Keratinocyte (primary cell): ENCODE data around the gene DDIT4. TPM values are rescaled to one million over a fixed set of nuclear protein-coding genes. Genes with fewer than 3 reads are reported as not detected.

Experiments used
- DNase-seq: peaks from one replicate; pipeline ENCODE4 v3.0.0-alpha.2; 2011; ENCODE audit warnings: low read depth, missing footprints, low spot score
- FAIRE-seq: peaks from 2 replicates; lab custom pipeline; 2011; peaks lifted over from hg19 to GRCh38; lab: Jason Lieb, UNC
- H2AFZ ChIP-seq: 2 replicates; pipeline ENCODE4 v1.6.0; 2012; ENCODE audit warnings: low read length, control low read depth, inconsistent platforms; ENCODE audit not compliant: control insufficient read depth
- H3K27ac ChIP-seq: 2 replicates; pipeline ENCODE4 v1.5.1; 2011; ENCODE audit warnings: low read length; ENCODE audit not compliant: control insufficient read depth, insufficient read depth
- H3K27me3 ChIP-seq: 3 replicates; pipeline ENCODE4 v1.6.0; 2011; ENCODE audit warnings: low read length; ENCODE audit not compliant: control insufficient read depth, insufficient read depth; ENCODE audit errors: extremely low read depth
- H3K36me3 ChIP-seq, 2 experiments: 2 replicates in 1 of 2; 3 replicates in 1 of 2; pipeline ENCODE4 v1.5.1; 2011; ENCODE audit warnings: low read length in 2 of 2, mild to moderate bottlenecking in 1 of 2; ENCODE audit not compliant: control insufficient read depth in 2 of 2, insufficient read depth in 2 of 2; ENCODE audit errors: extremely low read depth in 1 of 2
- H3K4me1 ChIP-seq: 3 replicates; pipeline ENCODE4 v1.5.1; 2011; ENCODE audit warnings: low read length; ENCODE audit not compliant: control insufficient read depth, insufficient read depth; ENCODE audit errors: extremely low read depth
- H3K4me2 ChIP-seq: 3 replicates; pipeline ENCODE4 v1.6.0; 2011; ENCODE audit warnings: low read depth, low read length; ENCODE audit not compliant: control insufficient read depth, insufficient read depth; ENCODE audit errors: extremely low read depth
- H3K4me3 ChIP-seq, 3 experiments: fragments of 200-600 bp in 1 of 3; sonication (generic) in 1 of 3; 2 replicates in 2 of 3; 3 replicates in 1 of 3; pipeline ENCODE4 v1.5.1; 2011 to 2016; ENCODE audit warnings: low read length in 3 of 3, mild to moderate bottlenecking in 3 of 3, control low read depth in 2 of 3, inconsistent platforms in 1 of 3, low read depth in 1 of 3, mixed read lengths in 1 of 3, mixed run types in 1 of 3, moderate library complexity in 1 of 3; ENCODE audit not compliant: control insufficient read depth in 2 of 3, insufficient read depth in 2 of 3; ENCODE audit errors: extremely low read depth in 1 of 3
- H3K79me2 ChIP-seq: 2 replicates; pipeline ENCODE4 v1.6.0; 2012; ENCODE audit warnings: low read length; ENCODE audit not compliant: control insufficient read depth, insufficient read depth
- H3K9ac ChIP-seq: 3 replicates; pipeline ENCODE4 v1.6.0; 2011; ENCODE audit warnings: low read length; ENCODE audit not compliant: control insufficient read depth, insufficient read depth; ENCODE audit errors: extremely low read depth
- H3K9me1 ChIP-seq: 3 replicates; pipeline ENCODE4 v1.6.0; 2011; ENCODE audit warnings: low read length; ENCODE audit not compliant: control insufficient read depth, insufficient read depth; ENCODE audit errors: extremely low read depth
- H3K9me3 ChIP-seq: 2 replicates; pipeline ENCODE4 v1.5.1; 2012; ENCODE audit warnings: low read depth, low read length; ENCODE audit not compliant: control insufficient read depth
- H4K20me1 ChIP-seq: 3 replicates; pipeline ENCODE4 v1.6.0; 2011; ENCODE audit warnings: low read length; ENCODE audit not compliant: control insufficient read depth, insufficient read depth; ENCODE audit errors: extremely low read depth
- EZH2 ChIP-seq: IDR thresholded peaks from one replicate; pipeline ENCODE4 v1.6.1; 2012; ENCODE audit warnings: inconsistent platforms, mild to moderate bottlenecking, low read length, moderate library complexity
- dilution Hi-C: fragments of 300-500 bp; cut with MboI; formaldehyde crosslinking; loops from one replicate; pipeline ENCODE4 v1.7.0; 2020; ENCODE audit warnings: low sequenced_read_pairs; ENCODE audit not compliant: extremely low pct_ligation_motif_present
- polyA plus RNA-seq, 5 experiments: library from polyadenylated mRNA; depleted of rRNA in 3 of 5; stranded (reverse) in 3 of 5; stranded (forward) in 1 of 5; unstranded in 1 of 5; fragments of >200 nt; gene quantifications; 1 replicate in 1 of 5; 2 replicates in 3 of 5; 3 replicates in 1 of 5; pipeline versions ENCODE4 v1.2.1 to v1.2.3, GENCODE V29; 2011 to 2012; ENCODE audit warnings: missing spikeins in 2 of 5, low read depth in 1 of 5, low replicate concordance in 1 of 5
- TF ChIP-seq, protein P1 (sequence below), 3 experiments: IDR thresholded peaks in 1 of 3; conservative IDR thresholded peaks in 1 of 3; optimal IDR thresholded peaks in 1 of 3; 2 replicates in 2 of 3; 3 replicates in 1 of 3; pipeline versions ENCODE3 to v1.5.1; 2011; ENCODE audit warnings: low read length in 3 of 3, mild to moderate bottlenecking in 3 of 3, moderate library complexity in 2 of 3, control low read depth in 1 of 3, inconsistent platforms in 1 of 3; ENCODE audit not compliant: insufficient read depth in 2 of 3; ENCODE audit errors: extremely low read depth in 1 of 3

DDIT4 gene
- polyA plus RNA-seq, 1 donor (not counting 4 experiments of a cell fraction or from before 2014, with no cell fraction given) = 248 TPM

DNA sequence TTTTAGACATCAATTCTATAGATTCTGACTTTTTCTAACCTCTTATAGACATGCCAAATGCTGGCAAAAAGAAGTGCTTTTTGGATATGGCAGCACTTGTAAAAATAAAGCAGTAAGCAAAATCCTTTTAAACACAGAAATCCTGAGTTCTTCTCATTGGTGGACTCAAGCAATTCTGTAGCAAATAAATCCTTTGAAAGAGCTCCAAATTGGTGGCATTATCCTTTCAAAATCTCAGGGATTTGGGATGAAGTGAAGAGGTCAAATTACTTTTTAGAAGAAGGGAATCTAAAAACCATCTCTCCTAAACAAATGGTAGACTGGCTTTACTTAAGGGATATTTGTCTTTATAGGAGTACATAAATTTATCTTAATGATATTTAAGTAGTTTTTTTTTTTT lies 40.1 kb upstream of the DDIT4 start:
- FAIRE-seq (no peak), DNase-seq (no peak)
- no peak overlapping the region for H3K4me2 ChIP-seq
- no peaks in the 10 kb centered on the region for H3K4me1 ChIP-seq
- H2AFZ ChIP-seq = no peak overlapping the region
- no peak for TF ChIP-seq EZH2
- TF ChIP-seq, protein P1, sequence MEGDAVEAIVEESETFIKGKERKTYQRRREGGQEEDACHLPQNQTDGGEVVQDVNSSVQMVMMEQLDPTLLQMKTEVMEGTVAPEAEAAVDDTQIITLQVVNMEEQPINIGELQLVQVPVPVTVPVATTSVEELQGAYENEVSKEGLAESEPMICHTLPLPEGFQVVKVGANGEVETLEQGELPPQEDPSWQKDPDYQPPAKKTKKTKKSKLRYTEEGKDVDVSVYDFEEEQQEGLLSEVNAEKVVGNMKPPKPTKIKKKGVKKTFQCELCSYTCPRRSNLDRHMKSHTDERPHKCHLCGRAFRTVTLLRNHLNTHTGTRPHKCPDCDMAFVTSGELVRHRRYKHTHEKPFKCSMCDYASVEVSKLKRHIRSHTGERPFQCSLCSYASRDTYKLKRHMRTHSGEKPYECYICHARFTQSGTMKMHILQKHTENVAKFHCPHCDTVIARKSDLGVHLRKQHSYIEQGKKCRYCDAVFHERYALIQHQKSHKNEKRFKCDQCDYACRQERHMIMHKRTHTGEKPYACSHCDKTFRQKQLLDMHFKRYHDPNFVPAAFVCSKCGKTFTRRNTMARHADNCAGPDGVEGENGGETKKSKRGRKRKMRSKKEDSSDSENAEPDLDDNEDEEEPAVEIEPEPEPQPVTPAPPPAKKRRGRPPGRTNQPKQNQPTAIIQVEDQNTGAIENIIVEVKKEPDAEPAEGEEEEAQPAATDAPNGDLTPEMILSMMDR (optimal IDR thresholded peaks at IDR 0.05 in 1 of 3, IDR thresholded peaks at IDR 0.05 in 1 of 3, conservative IDR thresholded peaks at IDR 0.05 in 1 of 3; ENCODE audit: extremely low read depth in 1 of 3, insufficient read depth in 2 of 3, low read length in 3 of 3) = no peak
- no peak overlapping the region for H3K9ac ChIP-seq
- H3K4me3 ChIP-seq = no peak overlapping the region
- no peaks in the 10 kb centered on the region for H3K27me3 ChIP-seq
- no peaks in the 10 kb centered on the region for H3K9me1 ChIP-seq
- H4K20me1 ChIP-seq = no peaks in the 10 kb centered on the region
- no peaks in the 10 kb centered on the region for H3K9me3 ChIP-seq
- H3K27ac ChIP-seq = no peak overlapping the region
- peaks cover 9 to 13% of the 10 kb centered on the region in 2 experiments for H3K36me3 ChIP-seq
- dilution Hi-C loops = no loop called here
- peaks cover 3% of the 10 kb centered on the region for H3K79me2 ChIP-seq

DNA sequence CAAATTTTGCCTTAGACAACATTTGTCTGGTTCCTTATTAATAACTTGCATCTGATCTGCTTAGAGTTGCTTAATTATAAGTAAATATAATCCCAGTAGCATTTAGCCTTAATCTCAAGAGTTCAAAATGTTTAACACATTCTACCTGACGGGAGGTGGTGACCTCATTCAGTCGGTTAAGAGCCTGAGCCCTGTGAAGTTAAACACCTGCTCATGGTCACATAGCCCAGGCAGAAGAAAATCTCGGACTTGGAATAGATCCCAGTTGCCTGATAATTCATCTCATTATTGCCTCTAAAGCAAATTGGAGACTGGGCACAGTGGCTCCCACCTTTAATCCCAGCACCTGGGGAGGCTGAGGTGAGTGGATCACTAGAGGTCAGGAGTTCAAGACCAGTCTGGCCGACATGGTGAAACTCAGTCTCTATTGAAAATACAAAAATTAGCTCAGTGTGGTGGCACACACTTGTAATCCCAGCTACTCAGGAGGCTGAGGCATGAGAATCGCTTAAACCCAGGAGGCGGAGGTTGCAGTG lies 39.1 kb upstream of the DDIT4 start:
- H3K9me1 ChIP-seq = no peaks in the 10 kb centered on the region
- H3K4me3 ChIP-seq = no peak overlapping the region
- no peaks in the 10 kb centered on the region for H3K79me2 ChIP-seq
- H3K36me3 ChIP-seq = peaks cover 9 to 13% of the 10 kb centered on the region in 2 experiments
- no peaks in the 10 kb centered on the region for H3K4me1 ChIP-seq
- no peaks in the 10 kb centered on the region for H3K27me3 ChIP-seq
- H3K4me2 ChIP-seq = no peak overlapping the region
- H4K20me1 ChIP-seq = no peaks in the 10 kb centered on the region
- no peak overlapping the region for H3K27ac ChIP-seq
- H3K9me3 ChIP-seq = no peaks in the 10 kb centered on the region
- no peak overlapping the region for H3K9ac ChIP-seq
- TF ChIP-seq EZH2 = no peak
- TF ChIP-seq, protein P1 (optimal IDR thresholded peaks at IDR 0.05 in 1 of 3, IDR thresholded peaks at IDR 0.05 in 1 of 3, conservative IDR thresholded peaks at IDR 0.05 in 1 of 3; ENCODE audit: extremely low read depth in 1 of 3, insufficient read depth in 2 of 3, low read length in 3 of 3) = no peak
- FAIRE-seq (no peak), DNase-seq (no peak)
- dilution Hi-C loops = no loop called here
- no peak overlapping the region for H2AFZ ChIP-seq
